CD4-positive, alpha-beta T cell treated with Interleukin-2 at 100 ng/mL for 4 hours (primary cell): ENCODE data around the gene BMP2K.

Source experiments
- DNase-seq: peaks from one replicate; pipeline ENCODE4 v3.0.0-alpha.2; 2020; ENCODE audit warnings: low spot score

BMP2K gene

DNA sequence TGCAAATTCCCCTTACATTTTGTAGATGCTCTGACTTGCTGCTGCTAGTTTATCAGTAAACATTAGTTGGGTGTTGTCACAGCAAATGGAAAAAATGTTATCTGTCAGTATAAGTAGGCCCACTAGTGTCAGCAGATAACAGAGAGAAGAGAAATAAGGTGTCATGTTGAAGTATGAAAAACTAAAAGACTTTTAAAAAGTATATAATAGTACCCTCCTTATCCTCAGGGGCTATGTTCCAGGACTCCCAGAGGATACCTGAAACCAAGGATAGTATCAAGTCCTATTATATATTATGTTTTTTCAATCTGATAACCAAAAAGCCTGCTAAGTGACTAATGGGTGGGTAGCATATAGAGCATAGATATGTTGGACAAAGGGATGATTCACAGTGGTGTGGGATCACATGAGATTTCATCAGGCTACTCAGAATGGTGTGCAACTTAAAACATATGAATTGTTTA lies 11.6 kb upstream of the BMP2K start:
- DNase-seq, result no peak

- no peak for DNase-seq
These were observed 10.6 kb upstream of the BMP2K start for GRCh38 chr4:78765432-78766006.

DNA sequence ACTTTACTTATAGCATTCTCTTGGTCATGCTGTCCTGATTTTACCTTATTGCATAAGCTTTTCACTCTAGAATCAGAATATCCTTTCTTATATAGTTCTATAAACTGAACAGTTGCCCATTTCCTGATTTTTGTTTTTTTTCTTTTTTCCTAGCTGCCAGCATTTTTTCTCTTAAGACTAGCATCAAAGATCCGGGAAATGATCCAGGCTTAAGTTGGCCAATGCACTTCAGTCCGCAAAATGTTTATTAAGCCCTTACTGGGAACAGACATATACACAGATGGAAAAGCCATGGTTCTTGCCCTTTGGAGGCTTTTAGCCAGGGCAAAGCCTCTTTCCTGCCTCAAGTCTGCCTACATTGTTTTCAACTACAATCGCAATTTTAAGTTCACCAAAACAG lies 10.1 kb upstream of the BMP2K start:
- DNase-seq, result no peak

- no peak for DNase-seq
These were observed 9.5 kb upstream of the BMP2K start for GRCh38 chr4:78766650-78767049.

DNA sequence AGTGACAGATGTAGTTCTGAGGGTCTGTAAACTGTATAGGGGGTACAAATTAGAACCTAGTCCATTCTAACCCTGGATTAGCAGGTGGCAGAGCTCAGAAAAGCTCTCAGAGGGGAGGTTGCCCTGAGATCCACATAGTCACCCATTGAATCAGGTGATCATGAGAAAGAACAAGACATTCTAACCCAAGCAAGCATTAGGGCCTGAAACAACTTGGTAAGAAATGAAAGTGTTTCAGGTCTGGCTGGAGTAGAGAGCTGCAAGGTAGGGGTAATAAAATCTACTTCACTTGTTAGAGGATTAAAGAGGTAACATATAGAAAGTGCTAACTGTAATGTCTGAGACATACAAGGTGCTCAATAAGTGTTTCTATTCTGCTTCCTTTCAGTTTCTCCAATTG lies 8.8 kb upstream of the BMP2K start:
- DNase-seq, result no peak

GRCh38 chr4:78768452-78769180 lies 7.5 kb upstream of the BMP2K start:
- no peak for DNase-seq

DNA sequence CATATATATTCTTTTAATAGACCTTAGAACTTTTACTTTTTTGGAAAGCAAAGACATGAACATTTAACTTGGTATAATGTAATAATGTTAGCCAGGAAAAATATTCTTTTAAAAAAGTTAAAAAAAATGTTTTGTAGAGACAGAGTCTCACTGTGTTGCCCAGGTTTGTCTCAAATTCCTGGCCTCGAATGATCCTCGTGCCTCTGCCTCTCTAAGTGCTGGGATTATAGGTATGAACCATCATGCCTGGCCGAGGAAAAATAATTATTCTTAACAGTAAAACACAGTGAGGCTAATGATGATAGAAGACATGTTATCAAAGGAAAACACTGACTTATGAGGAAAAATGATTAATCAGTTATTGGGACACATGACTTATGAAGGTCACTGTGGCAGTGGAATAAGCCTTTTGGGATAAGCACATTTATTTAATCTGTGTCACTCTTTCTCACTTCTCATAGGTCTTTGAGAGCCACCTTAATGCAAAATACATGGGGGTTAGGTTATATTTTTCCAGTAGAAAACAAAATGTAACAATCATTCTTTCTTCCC lies 6.0 kb upstream of the BMP2K start:
- DNase-seq, result no peak

GRCh38 chr4:78772526-78773091 lies 3.5 kb upstream of the BMP2K start:
- DNase-seq, result no peak

GRCh38 chr4:78774417-78774816 lies 1.7 kb upstream of the BMP2K start:
- no peak for DNase-seq

DNA sequence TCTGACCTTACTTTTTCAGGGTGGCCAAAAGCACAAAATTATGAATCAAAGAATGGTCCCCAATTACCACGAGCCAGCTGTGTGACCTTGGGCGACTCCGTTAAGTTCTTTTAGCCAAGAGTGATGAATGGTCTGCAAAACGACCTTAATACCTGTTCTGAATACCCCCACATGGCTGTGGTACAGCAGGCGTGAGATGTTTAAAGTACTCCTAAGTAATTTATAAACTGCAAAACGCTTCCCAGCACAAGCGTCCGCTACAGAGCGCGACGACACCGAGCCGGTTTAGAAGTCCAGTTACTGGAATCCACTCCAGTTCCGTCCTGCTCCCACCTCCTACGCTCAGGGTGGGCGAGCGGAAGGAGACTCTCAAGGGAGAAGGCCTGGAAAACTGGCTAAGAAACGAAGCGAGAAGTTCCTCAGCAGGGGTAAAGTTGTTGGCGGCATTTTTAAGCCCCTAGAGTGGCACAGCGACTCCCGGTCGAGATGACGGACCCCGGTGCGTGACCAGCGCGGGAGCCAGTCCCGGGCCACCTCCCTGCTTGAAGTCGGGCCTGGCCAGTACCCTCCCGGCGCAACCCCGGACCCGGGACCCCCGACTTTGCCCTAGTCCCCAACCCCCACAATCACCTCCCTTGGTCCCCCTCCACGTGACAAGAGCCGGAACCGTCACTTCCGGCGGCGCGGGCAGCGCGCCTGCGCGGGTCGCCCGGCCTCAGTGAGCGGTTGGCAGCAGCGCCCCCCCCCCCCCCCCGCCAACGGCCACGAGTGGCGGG lies 659 bp upstream of the BMP2K start:
- DNase-seq, result peak; percentile 87

DNA sequence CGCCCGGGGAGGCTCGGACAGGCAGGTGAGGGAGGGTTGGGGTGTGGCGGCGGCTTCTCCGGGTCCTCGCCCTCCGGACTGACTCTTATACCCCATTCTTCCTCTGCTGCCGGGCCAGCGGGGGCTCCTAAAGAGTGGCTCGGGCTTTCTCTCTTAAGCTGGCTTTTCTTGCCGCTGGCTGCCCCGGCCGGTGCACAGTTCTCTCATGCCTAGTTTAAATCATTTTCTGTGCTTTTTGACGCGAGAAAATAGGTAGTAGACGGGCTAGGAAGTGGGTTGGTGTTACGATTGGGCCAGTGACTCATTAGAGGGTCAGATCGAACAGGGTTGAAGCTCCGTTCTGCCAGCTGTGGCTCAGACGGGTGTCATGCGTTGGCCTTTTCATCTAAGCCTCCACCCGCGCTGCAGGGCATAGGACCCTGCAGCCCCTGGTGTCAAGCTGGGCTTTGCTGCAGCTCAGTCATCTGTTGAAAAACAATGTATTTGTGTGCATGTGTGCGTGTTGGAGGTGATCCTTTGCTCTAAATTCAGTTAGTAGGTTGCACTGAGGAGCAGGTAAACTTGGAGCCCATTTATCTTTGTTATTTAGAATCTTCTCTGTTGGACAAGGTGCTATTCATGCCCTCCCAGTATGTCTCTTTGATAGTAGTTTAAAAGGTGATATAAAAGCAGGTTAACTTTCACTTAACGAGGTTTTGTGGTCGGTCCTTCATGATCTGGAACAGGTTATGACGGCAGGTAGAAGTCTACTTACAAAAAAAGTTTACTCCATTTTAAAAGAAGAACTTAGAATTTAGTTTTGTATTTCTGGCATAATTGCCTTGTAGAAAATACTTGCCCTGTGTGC lies 802 bp downstream of the BMP2K start:
- peak; percentile 70 for DNase-seq

DNA sequence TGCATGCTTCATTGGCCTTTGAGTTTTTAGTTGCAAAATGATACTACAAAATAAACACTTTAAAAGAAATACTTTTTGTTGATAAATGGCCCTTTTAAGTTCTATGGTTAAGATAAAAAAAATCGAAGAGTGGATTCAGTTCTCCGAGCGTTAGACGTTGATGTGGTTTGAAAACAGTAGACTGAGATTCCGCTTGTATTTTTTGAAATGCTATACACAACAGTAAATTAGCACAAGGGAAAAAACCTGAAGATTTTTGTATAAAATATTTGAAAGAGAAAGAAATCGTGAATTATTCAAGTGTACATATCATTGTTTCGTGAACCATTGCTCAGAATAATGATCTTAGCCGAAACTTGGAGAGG lies 1.4 kb downstream of the BMP2K start:
- no peak for DNase-seq

GRCh38 chr4:78778530-78778929 lies 2.4 kb downstream of the BMP2K start:
- DNase-seq, result no peak

GRCh38 chr4:78779280-78779679 lies 3.1 kb downstream of the BMP2K start:
- DNase-seq, result no peak

- DNase-seq, result no peak
These were observed 3.9 kb downstream of the BMP2K start for GRCh38 chr4:78780093-78780492.

GRCh38 chr4:78781139-78781538 lies 5.0 kb downstream of the BMP2K start:
- no peak for DNase-seq

DNA sequence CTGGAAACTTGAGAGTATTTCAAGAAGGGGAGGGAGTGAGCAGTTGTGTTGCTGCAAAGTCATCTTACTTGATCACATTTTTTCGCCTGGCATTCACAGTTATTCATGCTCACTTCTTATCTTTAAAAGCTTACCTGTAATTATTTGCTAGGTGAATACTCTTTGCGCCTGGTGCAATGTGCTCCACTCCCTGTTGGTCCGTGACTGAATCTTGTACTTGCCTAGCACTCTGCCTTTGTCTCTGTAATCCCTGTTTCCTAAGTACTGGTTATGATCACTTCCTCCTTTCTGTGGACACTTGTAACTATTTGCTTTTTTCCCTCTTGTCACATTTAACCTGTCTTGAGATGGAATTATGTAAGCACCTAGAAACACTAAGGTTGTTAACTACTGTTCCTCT lies 5.8 kb downstream of the BMP2K start:
- DNase-seq, result no peak

- no peak for DNase-seq
These were observed 8.2 kb downstream of the BMP2K start for GRCh38 chr4:78784236-78784865.

DNA sequence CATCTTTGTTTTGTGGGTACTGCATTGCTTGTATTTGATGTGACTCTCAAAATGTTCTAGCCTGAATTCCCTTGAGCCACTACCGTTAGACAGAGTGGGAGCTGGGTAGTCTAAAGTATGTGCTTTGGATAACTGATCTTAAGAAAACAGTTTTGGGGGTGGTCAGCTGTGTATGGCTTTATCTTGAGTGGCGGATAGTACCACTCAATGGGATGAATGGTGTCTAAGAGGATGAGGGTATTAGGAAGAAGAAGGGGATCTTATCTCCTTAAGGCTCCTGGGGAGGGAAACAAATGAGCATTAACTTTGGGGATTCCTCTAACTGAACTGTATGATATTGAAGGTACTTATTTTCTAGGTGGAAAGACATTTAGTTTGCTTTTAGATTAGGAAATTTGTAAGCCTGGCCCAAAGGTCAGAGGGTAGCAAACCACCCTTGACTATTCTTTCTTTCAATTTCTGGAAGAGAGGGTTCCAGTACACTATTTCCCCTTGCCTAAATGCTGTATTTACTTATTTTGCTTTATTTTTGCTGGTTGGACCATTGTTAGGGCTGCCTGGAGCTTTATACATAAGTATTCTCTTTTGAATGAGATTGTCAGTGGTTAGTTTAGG lies 11.3 kb downstream of the BMP2K start:
- no peak for DNase-seq

GRCh38 chr4:78788007-78788889 lies 12.1 kb downstream of the BMP2K start:
- no peak for DNase-seq
